ENCODE measurements around the gene DIS3L2.
A peak's percentile ranks its signal among the peaks of the same experiment; 100 is the strongest.
"Not testable (repeated sequence)": the region's sequence is repeated elsewhere in the genome, so short reads cannot be mapped to it uniquely, and the experiment has no call there.

The DIS3L2 gene

GRCh38 chr2:232310121-232310520, 348.6 kb downstream of the DIS3L2 start:
- no peak for DNase-seq

DNA sequence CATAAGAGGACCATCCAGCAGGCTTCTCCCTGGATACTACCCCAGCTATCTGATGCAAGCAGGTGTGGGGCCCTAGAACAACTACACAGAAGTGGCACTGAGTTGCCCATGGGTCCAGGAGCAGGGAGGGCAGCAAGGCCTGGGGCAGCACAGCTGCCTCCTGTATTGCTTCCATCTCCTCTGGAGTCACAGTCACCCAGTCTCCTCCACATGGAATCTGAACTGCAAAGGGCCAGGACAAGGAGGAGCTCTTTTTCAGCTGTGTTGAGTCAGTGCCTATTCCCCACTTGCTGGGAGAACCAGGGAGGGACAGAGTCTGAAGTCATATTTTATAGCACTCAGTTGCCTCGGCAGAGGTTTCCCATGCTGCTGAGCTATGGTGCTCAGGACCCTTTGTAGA, 349.2 kb downstream of the DIS3L2 start:
- no peak for DNase-seq

- not testable (repeated sequence) for DNase-seq
These were observed 352.1 kb downstream of the DIS3L2 start for GRCh38 chr2:232313645-232314044.

- DNase-seq = peak in 2 of 4 experiments; percentile 45 to 57
These were observed 353.8 kb downstream of the DIS3L2 start for GRCh38 chr2:232315049-232315922.

- no peak for DNase-seq
These were observed 354.4 kb downstream of the DIS3L2 start for GRCh38 chr2:232315923-232316299.

DNA sequence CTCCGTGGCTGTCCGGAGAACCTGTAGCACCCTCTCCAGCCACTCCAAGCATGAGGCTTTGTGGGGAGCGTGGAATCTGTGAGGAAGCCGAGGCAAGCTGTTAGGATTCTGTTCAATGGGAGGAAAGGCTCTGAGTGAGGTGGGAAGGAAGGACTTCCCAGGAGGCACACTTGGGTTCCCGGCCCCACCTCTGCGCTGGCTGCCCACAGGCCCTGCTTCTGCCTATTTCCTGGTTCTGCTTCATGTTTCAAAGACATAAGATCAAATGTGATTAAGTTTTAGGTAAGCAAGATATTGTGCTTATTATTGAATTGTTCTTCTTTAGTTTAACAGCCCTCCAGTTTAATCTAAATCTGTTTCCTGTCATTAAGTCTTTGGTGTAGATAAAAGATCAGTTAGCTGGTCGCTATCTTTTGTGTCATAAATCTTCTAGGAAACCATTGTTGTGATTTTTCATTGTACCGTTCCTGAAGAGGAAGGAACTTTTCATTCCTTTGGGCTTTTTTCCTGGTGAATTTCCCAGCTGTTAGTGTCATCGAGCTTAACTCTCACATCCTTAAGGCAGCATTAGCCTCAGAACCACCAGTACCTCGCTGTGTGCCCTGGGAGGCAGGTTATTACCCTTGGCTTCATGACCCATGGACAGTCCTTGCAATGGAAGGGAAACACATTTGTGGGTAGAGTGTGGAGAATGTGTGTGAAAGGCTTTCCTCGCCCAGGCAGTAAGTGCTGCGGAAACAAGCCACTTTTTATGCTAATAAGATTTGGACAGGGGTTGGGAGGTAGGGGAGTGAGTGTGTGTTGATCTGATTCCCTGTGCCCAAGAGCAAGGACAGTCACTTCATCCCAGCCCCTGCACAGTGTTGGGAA, 355.2 kb downstream of the DIS3L2 start:
- DNase-seq = no peak

DNA sequence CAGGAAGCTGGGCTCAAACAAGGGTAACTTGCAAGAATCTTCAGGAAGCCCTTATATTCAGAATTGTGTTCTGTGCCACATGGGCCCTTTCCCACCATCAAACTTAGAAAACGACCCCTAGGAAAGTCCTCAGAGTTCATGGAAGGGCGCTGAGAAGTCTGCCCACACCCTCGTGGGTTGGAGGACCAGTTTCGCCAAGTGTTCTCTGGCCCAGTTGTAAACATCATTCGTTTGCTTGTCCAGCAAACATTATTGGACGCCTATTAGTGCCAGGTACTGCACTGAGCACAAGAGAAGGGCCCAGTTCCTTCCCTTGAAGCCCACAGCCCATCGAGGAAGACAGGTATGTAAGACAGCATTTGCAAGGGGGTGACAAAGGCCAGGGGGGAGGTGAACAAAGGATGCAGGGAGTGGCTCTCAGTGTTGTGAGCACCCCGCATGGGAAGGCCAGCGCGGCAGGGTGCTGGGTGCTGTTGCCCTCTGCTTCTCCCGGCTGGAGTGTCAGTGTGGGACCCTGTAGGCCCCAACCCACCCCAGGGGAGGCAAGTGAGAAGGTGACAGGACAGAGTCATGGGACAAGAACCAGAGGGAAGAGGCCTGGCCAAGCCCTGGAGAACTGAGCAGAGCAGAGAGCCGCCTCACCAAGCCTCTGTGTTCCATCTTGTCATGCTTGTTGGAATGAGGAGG, 356.8 kb downstream of the DIS3L2 start:
- DNase-seq = no peak

- DNase-seq = no peak
These were observed 357.7 kb downstream of the DIS3L2 start for GRCh38 chr2:232319067-232319802.

DNA sequence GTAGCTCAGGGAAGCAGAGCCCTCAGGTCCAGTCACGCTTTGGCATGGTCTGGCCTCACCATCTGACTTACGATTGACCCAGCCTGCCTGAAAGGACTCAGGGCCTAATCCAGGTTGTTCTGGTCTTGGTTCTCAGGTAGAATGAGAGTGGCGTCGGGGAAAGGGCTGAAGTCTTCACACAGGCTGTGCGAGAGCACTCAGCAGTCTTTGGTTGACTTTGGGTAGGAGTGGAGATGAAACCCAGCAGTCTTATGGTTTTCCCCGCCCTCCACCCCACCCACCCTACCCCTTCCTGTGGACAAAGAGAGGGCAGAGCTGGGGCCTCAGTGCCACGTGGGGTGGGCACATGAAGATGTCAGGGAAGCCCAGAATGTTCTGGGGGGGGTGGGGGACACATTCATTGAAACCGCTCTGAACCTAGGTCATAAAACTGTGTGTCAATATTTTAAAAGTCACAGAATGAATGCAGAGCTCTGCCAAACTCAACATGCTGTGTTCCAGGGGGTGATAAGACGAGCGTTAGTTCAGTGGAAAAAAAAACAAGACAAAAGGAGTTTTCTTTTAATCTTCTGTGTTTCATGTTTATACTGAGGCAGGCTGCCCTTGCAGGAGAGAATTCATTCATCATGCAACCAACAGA, 358.4 kb downstream of the DIS3L2 start:
- DNase-seq = no peak

DNA sequence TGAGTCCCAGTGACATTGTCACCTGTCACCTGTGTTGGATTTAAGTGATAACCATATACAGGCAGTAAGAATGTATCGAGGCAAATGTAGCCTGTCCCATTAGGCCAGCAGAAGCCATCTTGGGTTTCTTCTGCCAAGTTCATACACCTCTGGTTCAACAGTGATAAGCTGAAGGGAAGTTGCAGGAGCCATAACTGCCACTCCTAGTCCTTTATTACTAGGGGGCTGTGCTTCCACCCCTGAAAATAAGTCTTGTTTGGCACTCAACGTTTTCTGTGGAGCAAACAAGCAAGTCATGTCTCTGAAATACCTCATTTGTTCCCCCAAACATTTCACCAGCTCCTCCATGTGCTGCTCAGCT, 358.9 kb downstream of the DIS3L2 start:
- DNase-seq = no peak

DNA sequence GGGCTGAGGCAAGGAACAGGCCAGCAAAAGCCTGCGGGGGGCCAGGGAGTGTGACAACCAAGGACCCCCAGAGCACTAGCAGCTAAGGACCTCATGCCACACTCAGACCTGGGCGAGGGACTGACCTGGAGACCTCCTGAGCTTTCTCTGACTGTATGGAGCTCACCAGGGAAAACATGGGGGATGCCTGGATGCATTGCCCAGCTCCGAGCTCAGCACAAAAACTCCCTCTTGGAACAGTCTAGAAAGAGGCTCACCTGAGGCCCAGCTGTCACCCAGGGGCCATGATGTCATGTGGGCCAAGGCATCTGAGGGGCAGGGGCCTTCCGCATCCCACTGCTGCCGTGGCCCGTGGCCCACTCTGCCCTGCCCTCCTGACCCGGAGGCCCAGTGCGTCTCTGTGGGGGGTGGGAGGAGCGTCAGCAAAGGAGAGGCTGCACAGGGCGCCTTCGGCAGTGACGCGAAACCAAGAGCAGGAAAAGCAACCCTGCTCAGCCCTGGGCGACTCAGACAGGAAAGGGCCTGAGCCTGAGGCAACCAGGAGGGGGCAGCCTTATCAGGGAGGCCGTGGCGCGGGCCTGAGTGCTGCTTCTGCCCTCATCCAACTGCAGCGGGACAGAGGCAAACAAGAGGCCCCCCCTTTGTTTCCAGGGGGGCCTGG, 359.8 kb downstream of the DIS3L2 start:
- DNase-seq = peak in 2 of 4 experiments; percentile 20 to 43

- no peak for DNase-seq
These were observed 360.5 kb downstream of the DIS3L2 start for GRCh38 chr2:232321817-232322559.

DNA sequence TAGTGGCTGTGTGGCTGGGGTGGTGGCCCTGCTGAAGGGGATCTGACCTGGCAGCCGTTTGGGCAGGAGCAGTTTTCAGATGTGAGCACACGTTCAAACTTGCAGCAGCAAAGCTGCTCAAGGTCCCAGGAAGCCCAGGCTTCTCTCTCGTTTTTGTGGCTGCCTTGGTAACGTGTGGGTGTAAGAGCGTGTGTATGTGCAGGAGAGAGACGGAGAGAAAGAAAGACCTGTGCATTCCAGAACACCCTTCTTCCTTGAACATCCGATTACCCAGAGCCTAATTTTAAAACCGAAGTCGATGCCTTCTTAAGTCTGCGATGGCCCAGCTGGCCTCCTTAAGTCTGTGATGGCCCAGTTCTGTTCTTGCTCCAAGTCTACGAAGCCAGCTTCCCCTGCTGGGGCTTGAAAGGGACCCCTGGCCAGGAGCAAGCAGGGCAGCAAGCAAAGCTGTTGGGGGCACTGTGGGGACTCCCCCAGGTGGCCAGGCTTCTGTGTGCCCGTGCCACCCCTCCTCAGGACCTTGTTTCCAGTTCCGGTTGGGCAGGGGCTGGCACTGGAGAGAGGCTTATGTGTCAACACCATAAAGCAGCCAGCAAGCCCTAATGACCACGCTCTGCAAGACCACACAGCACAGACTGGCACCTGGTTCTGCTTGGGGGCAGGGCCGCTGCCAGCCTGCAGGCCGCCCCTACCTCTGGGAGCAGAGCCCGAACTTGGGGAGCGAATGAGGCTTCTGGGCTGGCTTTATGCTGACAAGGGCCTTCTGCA, 361.2 kb downstream of the DIS3L2 start:
- DNase-seq = no peak

- no peak for DNase-seq
These were observed 361.8 kb downstream of the DIS3L2 start for GRCh38 chr2:232323328-232323650.

DNA sequence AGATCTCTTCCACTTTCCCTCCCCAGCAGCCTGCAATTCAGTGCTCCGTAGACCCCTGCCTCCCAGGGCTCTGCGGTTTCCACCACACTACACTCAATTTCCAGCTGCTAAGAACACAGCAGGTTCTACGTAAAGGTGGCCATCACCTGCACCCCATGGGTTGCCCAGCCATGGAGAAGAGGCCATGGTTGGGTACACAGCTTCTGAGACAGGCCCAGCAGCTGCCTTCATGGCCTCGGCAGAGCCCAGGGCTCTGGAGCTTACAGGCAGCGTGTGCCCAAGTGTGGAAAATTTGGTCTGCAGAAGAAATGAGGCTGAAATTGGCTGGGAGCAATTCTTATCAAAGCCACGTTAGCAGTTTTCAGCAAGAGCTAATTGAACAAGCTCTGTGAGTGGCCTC, 362.5 kb downstream of the DIS3L2 start:
- not testable (repeated sequence) for DNase-seq

DNA sequence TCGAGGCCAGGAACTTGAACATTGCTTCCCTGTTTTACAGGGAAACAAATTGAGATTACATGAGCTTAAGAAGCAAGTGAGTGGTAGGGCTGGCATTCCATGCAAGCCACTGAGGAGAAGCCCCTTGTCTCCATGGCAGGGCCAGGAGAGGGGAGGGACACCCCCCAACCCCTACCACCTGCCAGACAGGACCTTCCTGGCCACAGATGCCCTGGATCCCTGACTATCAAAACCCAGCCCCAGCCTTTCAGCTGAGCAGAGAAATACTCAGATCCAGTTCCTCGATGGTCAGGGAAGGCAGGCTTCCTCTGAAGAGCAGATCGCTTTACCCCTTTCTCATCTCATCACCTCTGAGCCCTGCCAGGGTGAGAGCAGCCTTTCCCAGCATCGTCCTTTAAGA, 363.3 kb downstream of the DIS3L2 start:
- no peak for DNase-seq

DNA sequence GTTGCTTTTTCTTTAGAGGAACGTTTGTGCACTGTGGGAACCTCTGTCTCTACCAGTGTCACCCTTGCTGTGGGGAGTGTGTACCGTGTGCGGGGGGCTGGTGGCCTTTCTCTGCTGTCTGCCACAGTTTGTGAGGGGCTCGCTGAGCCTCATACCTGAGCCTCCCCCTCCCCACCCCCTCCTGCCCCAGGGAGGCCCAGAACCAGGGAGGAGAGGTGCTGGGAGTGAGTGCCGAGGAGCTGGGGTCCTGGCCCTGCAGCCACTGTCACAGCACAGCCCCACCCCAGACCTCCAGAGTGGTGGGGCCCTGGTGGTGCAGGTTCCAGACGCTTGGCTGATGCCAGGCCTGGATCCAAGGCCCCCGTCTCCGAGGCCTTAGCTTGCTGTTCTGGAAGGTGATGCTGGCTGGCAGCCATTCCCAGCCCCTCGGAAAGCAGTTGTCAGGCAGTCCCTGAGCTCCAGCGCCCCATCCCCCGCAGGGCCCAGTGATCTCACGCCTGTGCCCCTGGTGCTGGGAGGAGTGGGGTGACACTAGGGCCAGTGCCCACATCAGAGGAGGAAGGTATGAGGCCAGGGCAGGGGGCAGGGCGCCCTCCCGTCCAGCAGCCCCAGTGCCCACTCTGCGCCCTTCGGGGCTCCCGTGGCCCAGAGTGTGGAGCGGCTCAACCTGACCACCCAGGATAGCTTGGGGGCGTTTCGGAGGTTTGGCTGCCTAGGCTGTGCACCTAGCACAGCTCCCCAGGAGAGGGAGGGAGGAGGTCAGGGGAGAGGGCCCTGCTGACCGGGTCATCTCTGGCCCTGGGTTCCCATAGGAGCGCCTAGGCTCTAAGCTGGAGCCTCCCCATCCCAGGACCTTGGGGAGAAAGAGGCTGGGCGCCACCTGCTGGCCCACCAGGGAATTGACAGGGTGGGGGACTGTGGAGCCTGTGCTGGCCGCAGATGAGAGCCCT, 364.1 kb downstream of the DIS3L2 start:
- peak in 2 of 4 experiments; percentile 15 to 43 for DNase-seq

DNA sequence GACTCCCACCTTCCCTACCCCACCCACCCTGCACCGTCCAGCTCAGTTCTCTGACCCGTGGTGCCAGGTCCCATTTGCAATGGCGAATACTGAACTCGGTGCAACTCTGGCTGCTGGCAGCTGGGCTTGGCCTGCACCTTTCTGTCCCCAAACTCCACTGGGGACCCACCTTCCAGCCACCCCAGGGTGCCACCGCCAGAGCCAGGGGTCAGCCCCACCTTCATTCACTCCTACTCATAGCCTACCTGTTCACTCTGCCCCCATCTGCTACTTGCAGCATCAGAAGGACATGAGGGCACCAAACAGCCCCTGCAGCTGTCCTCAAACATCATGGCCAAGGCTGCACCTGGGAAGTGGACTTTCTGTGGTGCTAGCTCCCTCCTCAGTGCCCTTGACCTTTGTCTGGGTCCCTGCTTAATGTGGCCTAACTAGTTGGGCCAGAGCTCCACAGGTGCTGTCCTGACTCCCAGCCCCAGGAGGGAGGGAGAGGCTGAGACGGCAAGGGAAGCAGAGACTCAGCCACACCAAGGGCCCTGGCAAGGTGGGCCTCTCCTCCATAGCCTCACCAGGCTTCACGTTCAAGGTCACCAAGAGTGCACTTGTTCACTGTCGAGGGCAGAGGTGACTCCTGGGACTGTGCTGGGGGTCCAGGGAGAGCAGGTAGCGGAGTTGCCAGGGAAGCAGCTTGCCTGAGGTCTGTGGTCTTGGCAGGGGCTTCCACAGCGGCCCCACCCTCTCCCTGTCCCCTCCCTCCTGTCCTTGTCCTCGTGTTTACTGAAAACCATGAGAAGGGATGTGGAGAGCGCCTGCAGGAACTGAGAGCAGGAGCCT, 365.0 kb downstream of the DIS3L2 start:
- DNase-seq = not testable (repeated sequence)

All from activated naive CD4-positive, alpha-beta T cell (primary cell).